NCI-H345 treated with DMSO at 0.1 percent for 48 hours (cell line): ENCODE measurements around the gene ANXA7.
"Not testable (repeated sequence)": the region's sequence is repeated elsewhere in the genome, so short reads cannot be mapped to it uniquely, and the experiment has no call there.

ENCODE experiments used
- DNase-seq: peaks from one replicate; lab custom pipeline; 2025; ENCODE audit not compliant: unreplicated experiment; lab: John Stamatoyannopoulos, UW

Gene ANXA7

DNA sequence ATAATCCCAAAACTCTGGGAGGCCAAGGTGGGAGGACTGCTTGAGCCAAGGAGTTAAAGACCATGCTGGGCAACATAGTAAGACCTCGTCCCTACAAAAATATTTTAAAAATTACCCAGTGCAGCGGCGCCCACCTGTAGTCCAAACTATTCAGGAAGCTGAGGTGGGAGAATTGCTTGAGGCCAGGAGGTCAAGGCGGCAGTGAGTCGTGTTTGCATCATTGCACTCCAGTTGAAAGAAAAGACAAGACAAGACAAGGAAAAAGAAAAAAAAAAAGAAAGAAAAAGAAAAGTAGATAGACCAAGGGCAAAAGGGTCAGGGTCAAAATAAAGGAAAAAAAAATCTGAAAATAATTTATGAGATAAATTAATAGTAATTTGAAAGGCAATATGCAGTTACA, 5.8 kb downstream of the ANXA7 start:
- DNase-seq: no peak

GRCh38 chr10:73407495-73407894, 6.4 kb downstream of the ANXA7 start:
- no peak for DNase-seq

- no peak for DNase-seq
Observed at GRCh38 chr10:73406846-73407245, 7.0 kb downstream of the ANXA7 start.

DNA sequence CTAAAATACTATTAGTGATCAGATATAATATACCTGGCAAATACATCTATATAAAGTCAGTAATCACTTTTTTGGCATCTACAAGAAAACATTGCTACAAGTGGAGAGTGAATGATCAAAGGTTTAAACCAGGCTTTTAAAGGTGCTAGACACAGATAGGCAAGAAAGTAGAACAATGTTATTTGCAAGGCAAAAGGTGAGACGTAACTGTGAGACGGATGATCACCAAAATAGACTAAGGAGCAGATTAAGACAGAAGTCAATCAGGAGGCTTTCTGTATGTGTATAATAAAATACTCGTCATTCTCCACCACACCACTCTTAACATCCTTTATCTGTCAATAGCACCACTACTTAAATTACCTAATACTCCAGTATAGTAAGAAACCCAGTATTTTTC, 8.3 kb downstream of the ANXA7 start:
- DNase-seq: no peak

DNA sequence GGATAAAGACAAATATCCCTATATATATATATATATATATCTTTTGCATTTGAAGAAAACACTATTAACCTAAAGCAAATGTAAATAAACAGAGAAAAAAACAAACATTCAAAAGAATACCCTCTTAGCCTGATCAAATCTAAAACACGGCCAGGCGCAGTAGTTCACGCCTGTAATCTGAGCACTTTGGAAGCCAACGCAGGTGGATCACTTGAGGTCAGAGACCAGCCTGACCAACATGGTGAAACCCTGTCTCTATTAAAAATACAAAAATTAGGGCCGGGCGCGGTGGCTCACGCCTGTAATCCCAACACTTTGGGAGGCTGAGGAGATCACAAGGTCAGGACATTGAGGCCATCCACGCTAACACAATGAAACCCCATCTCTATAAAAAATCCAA, 9.2 kb downstream of the ANXA7 start:
- no peak for DNase-seq

DNA sequence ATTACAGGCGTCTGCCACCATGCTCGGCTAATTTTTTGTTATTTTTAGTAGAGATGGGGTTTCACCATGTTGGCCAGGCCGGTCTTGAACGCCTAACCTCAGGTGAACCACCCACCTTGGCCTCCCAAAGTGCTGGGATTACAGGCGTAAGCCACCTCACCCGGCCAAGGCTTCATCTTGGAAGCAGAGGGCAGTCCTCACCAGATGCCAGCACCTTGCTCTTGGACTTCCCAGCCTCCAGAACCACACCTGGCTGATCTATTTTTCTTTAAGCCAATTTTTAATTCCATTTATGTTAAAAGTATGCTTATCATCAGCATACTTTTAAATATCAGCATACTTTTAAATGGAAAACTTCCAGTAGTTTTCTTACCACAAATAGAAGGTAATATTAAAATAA, 12.2 kb downstream of the ANXA7 start:
- DNase-seq: no peak

GRCh38 chr10:73399063-73399462, 14.8 kb downstream of the ANXA7 start:
- no peak for DNase-seq

DNA sequence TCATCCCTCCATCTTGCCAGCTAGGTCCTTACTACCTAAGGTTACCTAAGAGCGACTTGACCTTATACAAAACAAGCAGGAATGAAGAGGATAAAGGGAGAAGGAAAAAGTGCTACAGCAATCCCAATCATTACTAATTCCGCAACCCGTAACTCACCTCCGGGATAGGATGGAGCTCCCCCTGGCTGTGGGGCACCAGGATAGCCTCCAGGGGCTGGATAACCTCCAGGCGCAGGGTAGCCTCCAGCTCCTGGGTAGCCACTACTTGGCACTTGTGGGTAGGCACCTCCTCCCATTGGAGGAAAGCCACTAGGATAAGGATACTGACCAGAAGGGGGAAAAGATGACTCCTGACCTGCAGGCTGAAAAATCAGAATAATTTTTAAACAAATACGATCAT, 15.8 kb downstream of the ANXA7 start:
- no peak for DNase-seq

DNA sequence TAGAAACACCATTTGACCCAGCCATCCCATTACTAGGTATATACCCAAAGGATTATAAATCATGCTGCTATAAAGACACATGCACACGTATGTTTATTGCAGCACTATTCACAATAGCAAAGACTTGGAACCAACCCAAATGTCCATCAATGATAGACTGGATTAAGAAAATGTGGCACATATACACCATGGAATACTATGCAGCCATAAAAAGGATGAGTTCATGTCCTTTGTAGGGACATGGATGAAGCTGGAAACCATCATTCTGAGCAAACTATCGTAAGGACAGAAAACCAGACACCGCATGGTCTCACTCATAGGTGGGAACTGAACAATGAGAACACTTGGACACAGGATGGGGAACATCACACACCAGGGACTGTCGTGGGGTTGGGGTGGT, 19.5 kb downstream of the ANXA7 start:
- DNase-seq: not testable (repeated sequence)

- DNase-seq: no peak
Observed at GRCh38 chr10:73388228-73388627, 25.6 kb downstream of the ANXA7 start.

DNA sequence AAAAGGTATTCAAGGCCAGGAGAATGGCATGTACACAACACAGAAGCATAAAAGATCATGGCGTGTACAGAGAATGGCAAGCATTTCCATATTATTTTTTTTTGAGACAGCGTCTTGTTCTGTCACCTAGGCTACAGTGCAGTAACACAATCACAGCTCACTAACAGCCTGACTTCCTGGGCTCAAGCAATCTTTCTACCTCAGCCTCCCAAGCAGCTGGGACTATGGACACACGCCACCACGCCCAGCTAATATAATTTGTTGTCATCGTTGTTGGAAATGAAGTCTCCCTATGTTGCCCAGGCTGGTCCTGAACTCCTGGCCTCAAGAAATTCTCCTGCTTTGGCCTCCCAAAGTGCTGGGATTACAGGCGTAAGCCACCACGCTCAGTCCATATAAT, 27.3 kb downstream of the ANXA7 start:
- DNase-seq: no peak

DNA sequence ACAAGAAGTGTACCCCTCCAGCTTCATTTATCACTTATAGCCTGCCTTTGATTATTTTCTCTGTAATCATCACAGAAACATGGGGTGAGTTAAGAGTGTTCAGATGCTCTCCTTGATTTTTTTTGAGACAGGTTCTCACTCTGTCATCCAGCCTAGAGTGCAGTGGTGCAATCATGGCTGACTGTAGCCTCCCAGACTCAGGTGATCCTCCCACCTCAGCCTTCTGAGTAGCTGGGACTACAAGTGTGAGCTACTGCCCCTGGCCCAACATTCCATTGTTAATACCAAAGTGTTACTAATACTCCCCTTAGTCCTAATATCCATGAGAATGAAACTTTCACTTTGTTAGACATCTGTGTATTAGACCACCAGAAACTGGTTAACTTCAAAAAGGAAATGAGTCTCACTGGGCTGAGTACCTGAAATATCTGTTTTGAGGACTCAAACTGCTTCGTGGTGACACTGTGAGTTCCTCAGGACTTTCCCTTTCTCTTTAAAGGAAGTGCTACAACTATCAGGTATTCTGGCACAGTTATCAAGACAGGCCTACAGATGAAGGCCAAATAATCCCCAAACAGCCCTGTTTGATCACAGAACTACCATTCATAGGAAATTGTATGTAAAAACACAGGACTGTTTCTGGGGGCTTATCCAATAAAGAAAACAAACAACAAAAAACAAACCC, 34.7 kb downstream of the ANXA7 start:
- no peak for DNase-seq

DNA sequence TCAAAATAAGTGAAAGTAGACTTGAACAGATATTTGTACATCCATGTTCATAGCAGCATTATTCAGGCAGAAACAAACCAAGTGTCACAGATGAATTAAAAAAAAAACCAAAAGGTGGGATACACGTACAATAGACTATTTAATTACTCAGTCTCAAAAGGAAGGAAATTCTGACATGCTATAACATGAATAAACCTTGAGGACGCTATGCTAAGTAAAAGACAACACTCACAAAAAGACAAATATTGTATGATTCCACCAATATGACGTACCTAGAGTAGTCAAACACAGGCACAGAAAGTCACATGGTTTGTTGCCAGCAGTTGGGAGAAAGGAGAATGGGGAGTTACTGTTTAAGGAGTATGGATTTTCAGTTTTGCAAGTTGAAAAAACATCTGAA, 37.2 kb downstream of the ANXA7 start:
- no peak for DNase-seq

- DNase-seq: no peak
Observed at GRCh38 chr10:73368238-73368637, 45.6 kb downstream of the ANXA7 start.

DNA sequence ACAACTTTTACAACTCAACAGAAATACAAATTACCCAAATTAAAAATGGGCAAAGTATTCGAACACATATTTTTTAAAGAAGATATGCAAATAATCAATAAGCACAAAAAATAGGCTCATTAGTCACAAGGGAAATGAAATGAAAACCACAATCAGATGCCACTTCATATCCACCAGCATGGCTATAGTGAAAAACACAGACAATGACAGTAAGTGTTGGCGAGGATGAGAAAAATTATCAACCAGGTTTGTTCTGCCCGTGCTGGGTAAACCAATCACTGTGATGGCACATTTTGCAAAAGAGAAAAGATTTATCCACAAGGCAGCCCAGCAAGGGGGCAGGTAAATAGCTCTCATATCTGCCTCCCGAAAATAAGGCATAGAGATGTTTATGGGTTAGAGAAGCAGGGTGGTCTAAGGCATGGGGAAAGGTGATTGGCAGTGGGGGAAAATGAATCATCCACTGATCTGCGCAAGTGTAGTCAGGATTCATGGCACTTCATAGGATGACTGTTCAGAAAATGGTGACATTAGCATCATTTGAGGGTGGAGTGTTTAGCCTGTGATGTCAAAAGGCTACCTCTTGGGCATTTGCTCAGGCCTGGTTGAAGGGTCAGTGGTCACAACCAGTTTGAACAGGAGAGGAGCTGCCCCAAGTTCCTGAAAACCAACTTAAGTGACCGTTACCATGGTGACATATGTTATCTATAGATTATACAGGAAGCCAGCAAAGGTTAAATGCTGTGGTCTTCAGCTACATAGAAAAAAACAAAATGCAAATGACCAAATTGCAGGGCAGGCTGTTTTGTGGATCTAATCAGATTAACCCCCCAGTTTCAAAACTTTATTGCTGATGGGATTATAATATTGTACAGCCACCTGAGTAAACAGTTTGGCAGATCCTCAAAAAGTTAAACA, 47.2 kb downstream of the ANXA7 start:
- DNase-seq: no peak

- DNase-seq: no peak
Observed at GRCh38 chr10:73364964-73365363, 48.9 kb downstream of the ANXA7 start.

- DNase-seq: no peak
Observed at GRCh38 chr10:73359492-73359891, 54.4 kb downstream of the ANXA7 start.

GRCh38 chr10:73358331-73359279, 55.3 kb downstream of the ANXA7 start, which contains the start of gene CFAP70:
CFAP70 (minus strand) TSS chr10:73358864; CDS start chr10:73354796, 4,068 bp downstream.
- DNase-seq: peak; percentile 91

- DNase-seq: no peak
Observed at GRCh38 chr10:73357821-73358220, 56.0 kb downstream of the ANXA7 start.

DNA sequence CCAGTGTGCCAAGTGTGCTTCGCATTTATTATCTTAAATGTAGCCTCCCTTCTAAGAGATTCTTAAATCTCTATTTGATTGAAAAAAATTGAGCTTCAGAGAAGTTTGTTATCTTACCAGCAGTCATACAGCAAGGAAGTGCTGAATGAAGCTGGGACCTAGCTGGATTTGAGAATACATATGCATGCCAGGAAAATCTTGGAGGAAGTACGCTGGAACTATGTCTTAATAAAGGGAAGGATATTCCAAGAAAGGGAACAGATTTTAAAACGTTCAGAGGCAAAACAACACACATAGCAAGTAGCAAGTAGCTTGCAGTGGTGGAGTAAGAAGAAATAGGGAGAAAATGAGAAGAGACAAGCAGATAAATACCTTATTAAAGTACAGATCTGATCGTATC, 56.7 kb downstream of the ANXA7 start:
- no peak for DNase-seq

DNA sequence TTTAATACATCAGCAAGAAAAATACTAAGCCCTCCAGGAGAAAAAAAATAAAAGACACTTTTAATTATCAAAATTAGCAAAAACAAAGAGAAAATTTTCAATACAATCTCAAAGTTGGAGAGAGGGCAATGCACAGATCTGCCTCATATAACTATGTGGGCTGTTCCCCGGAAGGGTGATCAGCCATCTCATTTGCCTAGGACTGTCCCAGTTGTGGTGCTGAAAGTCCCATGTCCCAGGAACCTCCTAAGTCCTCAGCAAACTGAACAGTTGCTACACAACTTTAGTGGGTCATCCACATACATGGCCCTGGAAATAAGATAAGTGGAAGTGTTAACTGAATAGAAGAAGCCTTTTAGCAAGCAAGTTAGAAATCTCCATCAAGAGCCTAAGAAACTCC, 69.6 kb downstream of the ANXA7 start:
- DNase-seq: no peak
